GM23338 (cell line): ENCODE measurements around the gene CACNA1B. TPM values are rescaled to one million over a fixed set of nuclear protein-coding genes. Genes with fewer than 3 reads are reported as not detected.

Experiments
- ATAC-seq: fragments of 200-7000 bp; cut with Tn5 transposase; 3 replicates; pipeline ENCODE4 v1.9.1; 2020
- DNase-seq: peaks from one replicate; pipeline ENCODE4 v3.0.0-alpha.2; 2015; ENCODE audit warnings: low spot score
- H2AFZ ChIP-seq: fragments of 200-600 bp; sonication (generic); 2 replicates; pipeline ENCODE4 v1.8.0; 2016; ENCODE audit warnings: antibody characterized with exemption, mild to moderate bottlenecking, moderate library complexity
- H3F3A ChIP-seq: fragments of 200-600 bp; sonication (generic); replicated peaks from 2 replicates; pipeline ENCODE4 v1.8.0; 2017; ENCODE audit warnings: antibody characterized with exemption, mixed run types, low read depth
- H3K27ac ChIP-seq: fragments of 200-600 bp; sonication (generic); 2 replicates; pipeline ENCODE4 v1.6.1; 2016; ENCODE audit warnings: low read depth
- H3K27me3 ChIP-seq: fragments of 200-600 bp; sonication (generic); 2 replicates; pipeline ENCODE4 v1.8.0; 2016; ENCODE audit warnings: mild to moderate bottlenecking, mixed run types, moderate library complexity; ENCODE audit not compliant: insufficient read depth
- H3K36me3 ChIP-seq: fragments of 200-600 bp; sonication (generic); 2 replicates; pipeline ENCODE4 v1.8.0; 2016; ENCODE audit warnings: mild to moderate bottlenecking; ENCODE audit not compliant: insufficient read depth
- H3K4me1 ChIP-seq: fragments of 200-600 bp; sonication (generic); 2 replicates; pipeline ENCODE4 v1.8.0; 2016; ENCODE audit warnings: mild to moderate bottlenecking, moderate library complexity; ENCODE audit not compliant: insufficient read depth
- H3K4me2 ChIP-seq: fragments of 200-600 bp; sonication (generic); 2 replicates; pipeline ENCODE4 v1.7.1; 2017; ENCODE audit warnings: mixed run types
- H3K4me3 ChIP-seq: fragments of 200-600 bp; sonication (generic); 2 replicates; pipeline ENCODE4 v1.6.1; 2016; ENCODE audit warnings: mixed run types
- H3K79me2 ChIP-seq: fragments of 200-600 bp; sonication (generic); replicated peaks from 2 replicates; pipeline ENCODE4 v1.8.0; 2017; ENCODE audit warnings: mild to moderate bottlenecking; ENCODE audit not compliant: insufficient read depth
- H3K9me2 ChIP-seq: fragments of 200-600 bp; sonication (generic); 2 replicates; pipeline ENCODE4 v1.8.0; 2017; ENCODE audit not compliant: insufficient read depth
- H4K20me1 ChIP-seq: fragments of 200-600 bp; sonication (generic); replicated peaks from 2 replicates; pipeline ENCODE4 v1.8.0; 2017; ENCODE audit warnings: mild to moderate bottlenecking; ENCODE audit not compliant: insufficient read depth
- H3K27ac Mint-ChIP-seq: 2 replicates; pipeline ENCODE4 v1.8.0; 2020; ENCODE audit warnings: inconsistent platforms, mild to moderate bottlenecking, moderate library complexity, mixed read lengths
- H3K27me3 Mint-ChIP-seq: 3 replicates; pipeline ENCODE4 v1.8.0; 2022; ENCODE audit warnings: low read depth, mild to moderate bottlenecking, moderate library complexity, mixed read lengths, inconsistent platforms; ENCODE audit not compliant: insufficient read depth, poor library complexity
- H3K36me3 Mint-ChIP-seq: 3 replicates; pipeline ENCODE4 v1.8.0; 2021; ENCODE audit warnings: low read depth, mild to moderate bottlenecking, inconsistent platforms, moderate library complexity, mixed read lengths
- H3K4me1 Mint-ChIP-seq: 3 replicates; pipeline ENCODE4 v1.8.0; 2020; ENCODE audit warnings: mild to moderate bottlenecking, inconsistent platforms, mixed read lengths
- H3K4me3 Mint-ChIP-seq: 3 replicates; pipeline ENCODE4 v1.8.0; 2021; ENCODE audit warnings: moderate library complexity, mild to moderate bottlenecking, inconsistent platforms, mixed read lengths
- H3K9me3 Mint-ChIP-seq: 3 replicates; pipeline ENCODE4 v1.8.0; 2020; ENCODE audit warnings: moderate library complexity, mild to moderate bottlenecking, inconsistent platforms, mixed read lengths
- EZH2 ChIP-seq: fragments of 200-600 bp; sonication (generic); IDR thresholded peaks from one replicate; pipeline ENCODE4 v1.8.0; 2017; ENCODE audit warnings: antibody characterized with exemption, mild to moderate bottlenecking, low read depth; ENCODE audit not compliant: unreplicated experiment
- EZH2phosphoT487 ChIP-seq: fragments of 200-600 bp; sonication (generic); IDR thresholded peaks from one replicate; pipeline ENCODE4 v1.8.1; 2018; ENCODE audit warnings: antibody characterized with exemption; ENCODE audit not compliant: unreplicated experiment
- JUNB ChIP-seq: IDR thresholded peaks from one replicate; pipeline ENCODE4 v1.6.1; 2016; ENCODE audit warnings: antibody characterized with exemption; ENCODE audit not compliant: unreplicated experiment
- STAT1 ChIP-seq: IDR thresholded peaks from one replicate; pipeline ENCODE4 v1.6.1; 2016; ENCODE audit warnings: antibody characterized with exemption; ENCODE audit not compliant: unreplicated experiment
- ZNF114 ChIP-seq: fragments of 250-450 bp; sonication (Bioruptor Pico); IDR thresholded peaks from 2 replicates; pipeline ENCODE4 v1.5.0; 2020; ENCODE audit warnings: mild to moderate bottlenecking, moderate library complexity
- ZNF462 ChIP-seq: fragments of 250-450 bp; sonication (Bioruptor Pico); IDR thresholded peaks from 2 replicates; pipeline ENCODE4 v1.5.0; 2020; ENCODE audit warnings: mild to moderate bottlenecking, moderate library complexity
- polyA plus RNA-seq: library from polyadenylated mRNA; unstranded; fragments of >200 nt; fragmentation: Nextera tagmentation; extraction: Ambion mirVana; gene quantifications from 2 replicates; pipeline ENCODE4 v1.2.1, GENCODE V29; 2016
- total RNA-seq: library from RNA; depleted of rRNA; stranded (reverse); fragments of >200 nt; shearing (Covaris generic); gene quantifications from 2 replicates; pipeline ENCODE4 v1.2.3, GENCODE V29; 2014
- TF ChIP-seq, protein P1 (sequence below), 2 experiments: fragments of 200-600 bp in 1 of 2; sonication (generic) in 1 of 2; conservative IDR thresholded peaks; 2 replicates each; pipeline versions ENCODE4 v1.5.1 to v1.6.1; 2016 to 2017; ENCODE audit warnings: antibody characterized with exemption in 2 of 2, low read depth in 2 of 2, mild to moderate bottlenecking in 2 of 2, moderate library complexity in 1 of 2

CACNA1B gene
- total and polyA plus RNA-seq, 2 experiments from 2014 or later: 1.1 to 10.4 TPM

DNA sequence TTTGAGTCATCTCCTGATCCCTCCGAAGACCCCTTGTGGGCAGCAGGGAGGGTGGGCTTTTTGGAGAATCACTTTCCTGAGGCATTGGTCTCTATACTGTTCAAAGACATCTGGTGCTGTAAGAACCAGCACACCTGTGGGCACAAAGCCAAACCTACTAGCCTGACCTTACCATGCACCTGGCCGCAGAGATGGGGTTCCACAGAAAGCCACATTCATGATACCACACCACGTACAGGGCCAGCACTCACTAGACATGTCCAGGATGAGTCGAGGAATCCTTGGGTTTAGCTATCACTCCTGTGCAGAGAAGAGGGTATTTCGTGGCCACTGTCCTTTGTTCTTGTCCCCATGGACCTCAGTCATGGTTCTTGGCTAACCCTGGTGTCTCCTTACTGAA is 203.4 kb downstream of the CACNA1B start (continued):
- TF ChIP-seq ZNF462 (CRISPR knock-in tag): no peak
- no peak for TF ChIP-seq ZNF114 (CRISPR knock-in tag)
- TF ChIP-seq EZH2: no peak
- no peak for TF ChIP-seq STAT1

DNA sequence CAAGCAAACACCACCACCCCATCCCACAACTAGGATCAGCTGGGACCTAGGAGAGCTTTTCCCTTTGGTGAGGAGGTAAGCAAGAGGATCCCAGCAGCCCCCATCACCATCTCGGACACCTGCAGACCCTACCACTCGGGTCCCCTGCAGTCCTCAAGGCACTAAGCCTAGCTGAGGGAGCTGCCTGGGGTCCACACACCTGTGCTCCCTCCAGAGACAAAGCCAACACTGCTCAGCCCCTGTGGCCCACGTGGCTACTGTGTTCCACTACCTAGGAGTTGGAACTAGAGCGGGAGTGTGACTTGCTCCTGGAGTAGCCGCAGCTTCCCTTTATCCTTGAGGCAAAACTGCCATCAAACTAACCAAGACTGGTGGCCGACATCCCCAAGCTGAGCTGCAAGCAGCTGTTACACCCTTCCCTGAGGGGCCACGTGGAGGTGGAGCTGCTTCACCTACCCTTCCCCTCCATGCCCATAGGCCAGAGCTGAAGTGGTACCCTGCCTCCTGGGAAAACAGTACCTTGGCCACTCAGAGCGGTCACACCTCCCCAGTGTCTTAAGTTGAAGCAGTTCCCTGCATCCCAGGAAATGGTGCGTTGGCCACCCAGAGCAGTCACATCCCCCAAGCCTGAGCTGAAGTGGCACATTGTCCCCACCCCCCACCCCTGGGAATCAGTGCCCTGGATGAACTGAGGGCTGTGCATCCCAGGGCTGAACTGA is 205.5 kb downstream of the CACNA1B start:
- Histone ChIP-seq H3K4me1 (no peaks in the 10 kb centered on the region), H3K4me3 (no peak overlapping the region), H3K36me3 (peaks cover 4% of the 10 kb centered on the region; the same call in 1 of the 2 replicates), H2AFZ (no peak overlapping the region), H3K4me2 (no peak overlapping the region), H3F3A (no peaks in the 10 kb centered on the region), H3K79me2 (no peaks in the 10 kb centered on the region), H3K9me2 (no peaks in the 10 kb centered on the region), H4K20me1 (no peaks in the 10 kb centered on the region), H3K27me3 (no peaks in the 10 kb centered on the region), H3K27ac (no peak overlapping the region)
- H3K9me3 Mint-ChIP-seq: peaks cover 43% of the 10 kb centered on the region
- no peak overlapping the region for H3K27ac Mint-ChIP-seq
- H3K4me3 Mint-ChIP-seq: no peak overlapping the region
- no peaks in the 10 kb centered on the region for H3K4me1 Mint-ChIP-seq
- no peak for ATAC-seq
- no peak for DNase-seq
- H3K27me3 Mint-ChIP-seq: peaks cover 4% of the 10 kb centered on the region
- peaks cover 84% of the 10 kb centered on the region for H3K36me3 Mint-ChIP-seq
- no peak for TF ChIP-seq ZNF462 (CRISPR knock-in tag)
- no peak for TF ChIP-seq ZNF114 (CRISPR knock-in tag)
- no peak for TF ChIP-seq JUNB
- no peak for TF ChIP-seq STAT1
- TF ChIP-seq EZH2phosphoT487: no peak
- TF ChIP-seq, protein P1, sequence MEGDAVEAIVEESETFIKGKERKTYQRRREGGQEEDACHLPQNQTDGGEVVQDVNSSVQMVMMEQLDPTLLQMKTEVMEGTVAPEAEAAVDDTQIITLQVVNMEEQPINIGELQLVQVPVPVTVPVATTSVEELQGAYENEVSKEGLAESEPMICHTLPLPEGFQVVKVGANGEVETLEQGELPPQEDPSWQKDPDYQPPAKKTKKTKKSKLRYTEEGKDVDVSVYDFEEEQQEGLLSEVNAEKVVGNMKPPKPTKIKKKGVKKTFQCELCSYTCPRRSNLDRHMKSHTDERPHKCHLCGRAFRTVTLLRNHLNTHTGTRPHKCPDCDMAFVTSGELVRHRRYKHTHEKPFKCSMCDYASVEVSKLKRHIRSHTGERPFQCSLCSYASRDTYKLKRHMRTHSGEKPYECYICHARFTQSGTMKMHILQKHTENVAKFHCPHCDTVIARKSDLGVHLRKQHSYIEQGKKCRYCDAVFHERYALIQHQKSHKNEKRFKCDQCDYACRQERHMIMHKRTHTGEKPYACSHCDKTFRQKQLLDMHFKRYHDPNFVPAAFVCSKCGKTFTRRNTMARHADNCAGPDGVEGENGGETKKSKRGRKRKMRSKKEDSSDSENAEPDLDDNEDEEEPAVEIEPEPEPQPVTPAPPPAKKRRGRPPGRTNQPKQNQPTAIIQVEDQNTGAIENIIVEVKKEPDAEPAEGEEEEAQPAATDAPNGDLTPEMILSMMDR (conservative IDR thresholded peaks at IDR 0.05; ENCODE audit: low read depth in 2 of 2): no peak
